Heart right ventricle (tissue), 16 donors: ENCODE data around the gene THAP8. TPM values are rescaled to one million over a fixed set of nuclear protein-coding genes. Genes with fewer than 3 reads are reported as not detected.

Source experiments
- ATAC-seq, 8 donors: fragments of 200-7000 bp; cut with Tn5 transposase; one replicate each; pipeline ENCODE4 v1.9.1; 2020; ENCODE audit warnings: mild to moderate bottlenecking in 8 of 8, moderate library complexity in 8 of 8, moderate number of reproducible peaks in 1 of 8
- DNase-seq, 2 donors: peaks; one replicate each; pipeline ENCODE4 v3.0.0-alpha.2; 2020
- H3K27ac ChIP-seq, 10 donors: fragments of 200-600 bp; sonication (generic) in 2 of 10; one replicate each; pipeline versions ENCODE4 v1.5.0 to v1.8.0; 2020 to 2022; ENCODE audit warnings: mild to moderate bottlenecking in 3 of 10
- H3K27me3 ChIP-seq, 7 donors: fragments of 200-600 bp; one replicate each; pipeline ENCODE4 v1.8.0; 2021 to 2022; ENCODE audit warnings: mild to moderate bottlenecking in 2 of 7
- H3K36me3 ChIP-seq, 9 donors: fragments of 200-600 bp; sonication (generic) in 1 of 9; one replicate each; pipeline versions ENCODE4 v1.5.0 to v1.8.0; 2020 to 2022; ENCODE audit warnings: mild to moderate bottlenecking in 2 of 9
- H3K4me1 ChIP-seq, 9 donors: fragments of 200-600 bp; sonication (generic) in 1 of 9; one replicate each; pipeline versions ENCODE4 v1.5.0 to v1.8.0; 2020 to 2022; ENCODE audit warnings: mild to moderate bottlenecking in 4 of 9
- H3K4me3 ChIP-seq, 10 donors: fragments of 200-600 bp; sonication (generic) in 2 of 10; one replicate each; pipeline versions ENCODE4 v1.5.0 to v1.8.0; 2020 to 2022; ENCODE audit warnings: mild to moderate bottlenecking in 7 of 10, moderate library complexity in 2 of 10
- H3K9me3 ChIP-seq, 11 donors: fragments of 200-600 bp in 10 of 11; sonication (generic) in 2 of 11; one replicate each; pipeline versions ENCODE4 v1.5.0 to v1.8.0; 2013 to 2022; ENCODE audit warnings: mild to moderate bottlenecking in 2 of 11, control low read depth in 1 of 11, moderate library complexity in 1 of 11
- whole genome bisulfite sequencing, 2 donors: extraction: QIAGEN DNeasy Blood & Tissue Kit; methylation state at CpG; one replicate each; pipeline ENCODE4 v1.1.7; 2013; ENCODE audit warnings: inconsistent platforms in 1 of 2; 5-methylcytosine and 5-hydroxymethylcytosine counted together
- intact Hi-C, 10 donors: fragments of 100-400 bp; cut with DNase I; formaldehyde crosslinking; loops; one replicate each; pipeline versions ENCODE4 v1.11.1 to v1.14.2; 2022
- polyA plus RNA-seq, 2 donors: library from polyadenylated mRNA; stranded (reverse); fragments of 200-250 nt; gene quantifications; one replicate each; pipeline ENCODE4 v1.2.3, GENCODE V29; 2013
- total RNA-seq, 10 donors: library from RNA; stranded (reverse); fragmentation: NEBNext Ultra II Directional in 3 of 10; extraction: Animal tissue kit (Norgen Biotek cat#: 25700) in 3 of 10; gene quantifications; one replicate each; pipeline versions ENCODE4 v1.2.1 to v1.2.4, GENCODE V29; 2021 to 2023
- TF ChIP-seq, protein P1 (sequence below), 9 donors: fragments of 200-600 bp; sonication (generic) in 2 of 9; IDR thresholded peaks; one replicate each; pipeline versions ENCODE4 v1.5.0 to v1.8.0; 2021 to 2022; ENCODE audit warnings: antibody characterized with exemption in 9 of 9, mild to moderate bottlenecking in 5 of 9, moderate library complexity in 1 of 9
- donor health status: Arrhythmogenic right ventricular cardiomyopathy.
- donor health status: ischemic (EF 13 %, LVEDD 7.1; RV severe dilation, severe dysfunction).
- donor health status: healthy with polysubstance abuse.
- donor health status: DM: no; HTN: yes; CAD: no.
- donor health status: DM: no; HTN: no; CAD: no.
- donor health status: ischemic (EF 25% LVEDD 6.9; RV normal size, moderate dysfunction).
- donor health status: ischemic (EF 25% LVEDD 5.7; RV mildly dilated, moderate dysfunction).
- donor health status: healthy.
- donor health status: DM: yes; HTN: yes; CAD: no.
- donor health status: Ischemic cardiomyopathy.
- donor health status: ischemic (EF 35%, LVEDD 5.7; RV mildly dilated, moderate dysfunction).
- donor health status: nonischemic (EF 11% LVEDD 7.7; RV severe dilation, severe dysfunction).
- donor health status: DM: yes; HTN: yes; CAD: no.
- donor health status: PGD.
- donor health status: ischemic (EF 29% LVEDD 5.4; RV normal size, mild dysfunction).
- donor health status: nonischemic (EF 23%, LVEDD 6.1; RV moderate dilation, normal function).

The THAP8 gene
- total and polyA plus RNA-seq, 12 donors = 2.7 to 7.7 (median 4.5) TPM

DNA sequence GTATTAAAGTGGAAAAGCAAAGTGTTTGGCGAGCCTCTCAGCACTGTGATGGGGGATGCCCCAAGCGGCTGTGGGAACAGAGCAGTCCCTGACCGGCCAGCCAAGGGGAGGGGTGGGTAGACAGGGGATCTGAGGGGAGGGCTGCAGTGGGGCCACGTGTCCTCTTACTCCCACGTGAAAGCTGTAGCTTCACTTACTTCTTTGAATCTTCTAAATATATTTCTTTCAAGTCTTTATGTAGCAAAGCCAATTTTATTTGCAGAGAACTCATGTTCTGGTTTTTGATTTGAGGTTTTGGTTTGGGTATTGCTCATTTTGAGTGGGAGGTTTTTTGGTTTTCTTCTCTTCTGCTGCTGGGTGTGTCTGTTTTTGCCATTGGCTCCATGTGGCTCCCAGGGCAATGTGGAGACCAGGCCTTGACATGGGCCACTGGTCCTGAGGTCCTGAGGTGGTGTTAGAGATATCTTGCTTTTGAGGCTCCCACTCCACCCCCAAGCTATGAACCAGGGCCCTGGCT is 39.1 kb upstream of the THAP8 start:
- peaks cover 0 to 20% (median 6%) of the 10 kb centered on the region in 9 donors for H3K4me1 ChIP-seq
- DNase-seq (no peak), ATAC-seq (peak in 2 of 8 donors; percentile 18 to 26)
- H3K9me3 ChIP-seq = no peaks in the 10 kb centered on the region
- H3K36me3 ChIP-seq = peaks cover 0 to 48% (median 0%) of the 10 kb centered on the region in 9 donors
- 76 to 77% methylated on average over 5 of the region's 5 CpGs for WGBS, 2 donors
- no peaks in the 10 kb centered on the region for H3K27me3 ChIP-seq
- H3K27ac ChIP-seq = peak overlapping the region in 8 of 10 donors; percentile 20 to 76 (median 64)
- no peak overlapping the region for H3K4me3 ChIP-seq
- intact Hi-C loops = no loop called here
- TF ChIP-seq, protein P1, sequence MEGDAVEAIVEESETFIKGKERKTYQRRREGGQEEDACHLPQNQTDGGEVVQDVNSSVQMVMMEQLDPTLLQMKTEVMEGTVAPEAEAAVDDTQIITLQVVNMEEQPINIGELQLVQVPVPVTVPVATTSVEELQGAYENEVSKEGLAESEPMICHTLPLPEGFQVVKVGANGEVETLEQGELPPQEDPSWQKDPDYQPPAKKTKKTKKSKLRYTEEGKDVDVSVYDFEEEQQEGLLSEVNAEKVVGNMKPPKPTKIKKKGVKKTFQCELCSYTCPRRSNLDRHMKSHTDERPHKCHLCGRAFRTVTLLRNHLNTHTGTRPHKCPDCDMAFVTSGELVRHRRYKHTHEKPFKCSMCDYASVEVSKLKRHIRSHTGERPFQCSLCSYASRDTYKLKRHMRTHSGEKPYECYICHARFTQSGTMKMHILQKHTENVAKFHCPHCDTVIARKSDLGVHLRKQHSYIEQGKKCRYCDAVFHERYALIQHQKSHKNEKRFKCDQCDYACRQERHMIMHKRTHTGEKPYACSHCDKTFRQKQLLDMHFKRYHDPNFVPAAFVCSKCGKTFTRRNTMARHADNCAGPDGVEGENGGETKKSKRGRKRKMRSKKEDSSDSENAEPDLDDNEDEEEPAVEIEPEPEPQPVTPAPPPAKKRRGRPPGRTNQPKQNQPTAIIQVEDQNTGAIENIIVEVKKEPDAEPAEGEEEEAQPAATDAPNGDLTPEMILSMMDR (IDR thresholded peaks at IDR 0.05) = no peak

DNA sequence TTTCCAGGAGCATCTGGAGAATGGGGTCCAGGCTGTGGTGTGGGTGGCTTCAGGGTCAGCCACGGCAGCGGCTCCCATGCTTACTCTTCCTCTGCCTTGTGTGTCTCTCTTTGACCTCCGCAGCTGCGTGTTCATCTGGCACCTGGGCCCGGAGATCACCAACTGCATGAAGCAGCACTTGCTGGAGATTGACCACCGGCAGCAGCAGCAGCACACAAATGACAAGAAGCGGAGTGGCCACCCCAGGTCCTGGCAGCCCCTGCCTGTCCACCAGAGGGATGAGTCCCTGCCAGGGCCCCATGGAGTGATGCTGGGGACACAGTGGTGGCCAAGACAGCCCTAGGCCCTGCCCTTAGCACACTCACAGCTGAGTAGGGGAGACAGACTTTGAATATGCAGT is 38.5 kb upstream of the THAP8 start:
- no peak for ATAC-seq
- Histone ChIP-seq H3K27me3 (no peaks in the 10 kb centered on the region), H3K4me1 (peaks cover 0 to 20% (median 6%) of the 10 kb centered on the region in 9 donors), H3K27ac (peak overlapping the region in 2 of 10 donors; percentile 20 to 69), H3K4me3 (no peak overlapping the region), H3K36me3 (peaks cover 0 to 54% (median 0%) of the 10 kb centered on the region in 9 donors), H3K9me3 (no peaks in the 10 kb centered on the region)
- no peak for DNase-seq
- intact Hi-C loops = no loop called here
- WGBS, 2 donors = 87 to 95% methylated on average over 7 of the region's 7 CpGs
- TF ChIP-seq, protein P1 (IDR thresholded peaks at IDR 0.05) = no peak

DNA sequence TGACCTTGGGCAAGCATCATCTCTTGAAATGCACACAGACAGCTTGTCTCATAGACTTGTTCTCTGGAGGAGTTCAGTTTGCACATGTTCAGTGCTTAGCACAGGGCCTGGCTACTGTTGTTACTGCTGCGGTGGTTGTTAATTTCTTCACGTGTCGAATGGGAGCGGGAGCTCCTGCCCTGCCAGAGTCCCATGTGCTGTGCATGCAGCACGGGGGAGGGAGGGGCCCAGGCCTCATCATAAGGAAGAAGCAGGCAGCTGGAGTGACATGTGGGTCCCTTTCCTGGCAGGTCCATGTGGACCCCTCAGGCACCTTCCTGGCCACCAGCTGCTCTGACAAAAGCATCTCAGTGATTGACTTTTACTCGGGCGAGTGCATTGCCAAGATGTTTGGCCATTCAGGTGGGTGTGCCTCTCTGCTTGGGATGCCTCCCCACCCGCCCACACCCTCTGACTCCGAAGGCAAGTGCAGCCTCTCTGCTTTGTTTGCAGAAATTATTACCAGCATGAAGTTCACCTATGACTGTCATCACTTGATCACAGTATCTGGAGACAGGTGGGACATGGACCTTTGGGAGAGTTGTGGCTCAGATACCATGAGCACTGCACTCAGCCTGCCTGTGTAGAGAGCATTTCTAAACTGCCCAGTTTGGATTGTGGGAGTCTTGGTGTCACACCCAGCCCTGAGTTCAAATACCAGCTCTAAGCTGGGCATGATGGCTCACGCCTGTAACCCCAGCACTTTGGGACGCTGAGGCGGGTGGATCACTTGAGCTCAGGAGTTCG is 37.0 kb upstream of the THAP8 start:
- Histone ChIP-seq H3K4me1 (peaks cover 0 to 12% (median 5%) of the 10 kb centered on the region in 9 donors), H3K36me3 (peaks cover 0 to 57% (median 0%) of the 10 kb centered on the region in 9 donors), H3K4me3 (no peak overlapping the region), H3K27me3 (no peaks in the 10 kb centered on the region), H3K9me3 (no peaks in the 10 kb centered on the region), H3K27ac (no peak overlapping the region)
- no peak for DNase-seq
- WGBS, 2 donors = 88 to 91% methylated on average over 13 of the region's 13 CpGs
- intact Hi-C loops = no loop called here
- ATAC-seq = no peak
- TF ChIP-seq, protein P1 (IDR thresholded peaks at IDR 0.05) = no peak

DNA sequence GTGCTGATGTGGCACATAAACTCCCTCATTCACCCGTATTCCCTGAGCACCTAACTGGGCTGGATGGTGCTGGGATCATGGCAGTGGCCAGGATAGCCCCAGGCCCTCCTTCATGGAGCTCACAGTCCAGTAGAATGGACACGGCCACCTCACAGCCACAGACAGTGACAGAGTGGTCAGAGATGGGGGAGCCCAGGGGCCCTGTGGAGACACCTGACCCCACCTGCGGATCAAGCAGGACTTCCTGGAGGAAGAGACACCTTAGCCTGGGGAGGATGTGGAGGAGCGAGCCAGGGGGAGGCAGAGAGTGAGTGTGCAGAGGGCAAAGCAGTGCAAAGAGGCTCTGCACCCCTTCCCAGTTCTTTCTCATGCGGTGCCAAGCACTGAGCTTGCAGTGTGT is 35.8 kb upstream of the THAP8 start:
- no peak overlapping the region for H3K27ac ChIP-seq
- ATAC-seq (no peak), DNase-seq (no peak)
- H3K4me3 ChIP-seq = no peak overlapping the region
- WGBS, 2 donors = 95 to 97% methylated on average over 5 of the region's 5 CpGs
- H3K4me1 ChIP-seq = peaks cover 0 to 12% (median 5%) of the 10 kb centered on the region in 9 donors
- intact Hi-C loops = no loop called here
- TF ChIP-seq, protein P1 (IDR thresholded peaks at IDR 0.05) = no peak
- no peaks in the 10 kb centered on the region for H3K27me3 ChIP-seq
- H3K9me3 ChIP-seq = no peaks in the 10 kb centered on the region
- peaks cover 0 to 58% (median 0%) of the 10 kb centered on the region in 9 donors for H3K36me3 ChIP-seq
